ENCODE measurements around the gene ZPBP.
A peak's percentile ranks its signal among the peaks of the same experiment; 100 is the strongest.
"Not testable (repeated sequence)": the region's sequence is repeated elsewhere in the genome, so short reads cannot be mapped to it uniquely, and the experiment has no call there.

The ZPBP gene

GRCh38 chr7:50092579-50093491 is at the start of gene ZPBP:
Gene ZPBP (minus strand): TSS chr7:50093246. CDS start chr7:50093194, 52 bp downstream.
- DNase-seq (ENCODE audit: low spot score) = peak; percentile 54

DNA sequence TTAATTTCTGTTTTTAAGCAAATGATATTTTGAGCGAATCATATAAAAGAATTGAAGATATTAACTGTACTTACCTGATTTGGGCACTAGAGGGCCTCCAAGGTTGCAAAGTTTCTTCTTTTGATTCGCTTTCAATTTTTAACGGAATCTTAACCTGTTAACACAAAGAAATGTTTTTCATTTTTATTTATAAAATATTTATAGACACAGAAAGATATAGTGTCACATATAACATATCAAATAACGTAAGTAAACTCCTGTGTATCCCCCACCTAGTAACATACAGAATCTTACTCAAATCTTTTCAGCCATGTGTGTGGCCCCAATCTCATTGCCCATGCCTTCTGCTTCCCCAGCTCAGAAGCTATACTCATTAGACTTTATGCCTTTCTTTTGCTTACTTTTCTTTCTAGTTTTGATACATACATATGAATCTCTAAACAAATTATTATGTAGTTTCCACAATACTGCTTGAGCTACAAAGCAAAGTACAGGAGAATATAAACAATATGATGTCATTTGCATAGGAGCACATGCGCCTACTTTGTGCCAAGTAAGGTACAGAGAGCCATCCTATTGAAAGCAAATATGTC is 49.5 kb upstream of the ZPBP start:
- no peak for DNase-seq (ENCODE audit: low spot score)

GRCh38 chr7:50141854-50142253 is 48.8 kb upstream of the ZPBP start:
- DNase-seq (ENCODE audit: low spot score) = no peak

DNA sequence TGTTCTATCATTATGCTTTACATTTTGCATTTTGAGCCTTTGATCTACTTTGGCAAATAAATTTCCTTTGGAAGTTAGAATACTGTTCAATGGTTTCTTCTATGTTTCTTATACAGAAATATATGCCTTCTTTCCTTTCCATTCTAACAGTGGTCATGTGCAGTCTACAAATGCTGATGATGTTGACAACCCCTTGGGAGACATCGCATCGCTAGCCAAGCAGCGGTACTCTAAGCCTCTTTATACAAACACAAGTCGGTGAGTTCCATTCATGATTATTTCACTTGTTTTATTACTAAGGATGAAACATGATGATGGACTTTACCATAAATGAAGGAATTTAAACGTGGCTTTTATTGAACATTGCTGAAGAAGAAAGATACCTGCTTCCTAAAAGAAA is 48.1 kb upstream of the ZPBP start:
- no peak for DNase-seq (ENCODE audit: low spot score)

DNA sequence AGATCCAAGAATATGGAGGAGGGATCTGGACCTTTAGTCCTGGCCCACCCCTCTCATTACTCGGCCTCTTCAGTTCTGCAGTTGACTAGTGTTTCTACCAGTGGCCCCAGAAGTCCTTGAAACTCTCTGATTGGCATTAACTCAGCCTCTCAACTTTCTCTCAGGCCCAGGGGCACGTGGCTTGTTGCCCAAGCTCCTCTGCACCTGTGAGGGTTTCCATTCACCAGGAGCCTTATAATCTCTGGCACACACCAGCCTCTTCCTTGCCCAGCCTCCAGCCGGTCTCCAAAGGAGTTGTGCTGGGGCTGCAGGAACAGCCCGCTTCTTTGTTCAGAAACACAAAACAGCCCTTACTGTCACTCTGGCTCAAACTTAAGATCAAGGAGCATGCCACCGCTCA is 47.6 kb upstream of the ZPBP start:
- no peak for DNase-seq (ENCODE audit: low spot score)

- no peak for DNase-seq (ENCODE audit: low spot score)
These were observed 45.1 kb upstream of the ZPBP start for GRCh38 chr7:50138101-50138500.

GRCh38 chr7:50125766-50126165 is 32.7 kb upstream of the ZPBP start:
- no peak for DNase-seq (ENCODE audit: low spot score)

DNA sequence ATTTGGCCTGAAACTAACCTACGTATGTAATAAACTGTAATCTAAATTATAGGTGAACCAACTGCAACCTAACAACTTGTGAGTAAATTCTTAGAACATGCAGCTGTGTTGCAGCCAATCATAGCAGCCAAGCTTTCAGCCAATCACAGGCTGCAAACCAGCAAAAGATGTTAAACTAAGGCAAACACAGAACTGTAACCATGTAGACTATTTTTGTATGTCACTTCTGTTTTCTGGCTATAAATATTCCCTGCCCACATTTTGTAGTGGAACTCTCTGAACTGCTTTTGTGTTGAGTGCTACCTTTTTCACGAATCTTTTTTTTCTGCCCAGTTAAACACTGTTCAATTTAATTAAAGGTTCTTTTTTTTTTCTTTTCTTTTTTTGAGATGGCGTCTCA is 28.2 kb upstream of the ZPBP start:
- DNase-seq (ENCODE audit: low spot score) = no peak

GRCh38 chr7:50119815-50120637 is 27.0 kb upstream of the ZPBP start:
- peak; percentile 51 for DNase-seq (ENCODE audit: low spot score)

- no peak for DNase-seq (ENCODE audit: low spot score)
These were observed 19.2 kb upstream of the ZPBP start for GRCh38 chr7:50112250-50112649.

- DNase-seq (ENCODE audit: low spot score) = no peak
These were observed 8.8 kb upstream of the ZPBP start for GRCh38 chr7:50101873-50102272.

DNA sequence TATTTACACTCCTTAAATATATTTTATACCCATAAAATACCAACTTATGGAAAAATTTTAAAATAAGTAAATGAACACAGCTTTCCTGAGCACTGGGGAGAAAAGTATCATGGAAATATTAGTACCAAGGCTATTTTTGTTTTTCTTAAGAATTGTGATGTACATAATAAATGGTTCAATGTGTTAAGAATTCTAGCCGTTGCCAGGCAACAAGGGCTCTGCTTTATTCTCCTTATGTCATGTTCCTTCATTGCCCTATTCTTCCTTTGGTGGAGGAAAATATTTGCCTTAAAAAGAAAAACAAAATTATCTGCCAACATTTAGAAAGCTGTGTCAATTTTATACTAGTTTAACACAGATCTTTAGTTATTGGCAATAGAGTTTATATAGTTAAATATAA is 2.6 kb upstream of the ZPBP start:
- DNase-seq (ENCODE audit: low spot score) = no peak

DNA sequence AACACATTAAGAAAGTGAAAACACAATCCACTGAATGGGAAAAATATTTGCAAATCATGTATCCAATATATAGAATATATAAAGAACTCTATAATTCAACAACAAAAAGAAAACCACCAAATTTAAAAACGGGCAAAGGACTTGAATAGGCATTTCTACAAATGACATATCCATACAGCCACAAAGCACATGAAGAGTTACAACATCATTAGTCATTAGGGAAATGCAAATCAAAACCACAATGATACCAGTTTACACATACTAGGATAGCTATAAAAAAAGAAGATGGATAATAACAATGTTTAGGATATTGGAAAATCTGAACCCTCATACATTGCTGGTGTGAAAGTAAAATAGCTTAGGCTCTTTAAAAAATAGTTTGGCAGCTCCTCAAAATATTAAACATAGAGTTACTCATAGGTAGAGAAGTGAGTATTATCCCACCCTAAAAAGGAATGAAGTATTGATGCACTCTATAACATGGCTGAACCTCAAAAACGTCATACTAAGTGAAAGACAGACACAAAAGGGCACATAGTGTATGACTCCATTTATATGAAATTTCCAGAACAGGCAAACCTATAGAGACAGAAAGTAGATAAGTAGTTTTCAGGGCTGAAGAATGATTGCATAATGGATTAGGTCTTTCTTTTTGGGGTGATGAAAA is 4.5 kb downstream of the ZPBP start:
- DNase-seq (ENCODE audit: low spot score) = no peak

DNA sequence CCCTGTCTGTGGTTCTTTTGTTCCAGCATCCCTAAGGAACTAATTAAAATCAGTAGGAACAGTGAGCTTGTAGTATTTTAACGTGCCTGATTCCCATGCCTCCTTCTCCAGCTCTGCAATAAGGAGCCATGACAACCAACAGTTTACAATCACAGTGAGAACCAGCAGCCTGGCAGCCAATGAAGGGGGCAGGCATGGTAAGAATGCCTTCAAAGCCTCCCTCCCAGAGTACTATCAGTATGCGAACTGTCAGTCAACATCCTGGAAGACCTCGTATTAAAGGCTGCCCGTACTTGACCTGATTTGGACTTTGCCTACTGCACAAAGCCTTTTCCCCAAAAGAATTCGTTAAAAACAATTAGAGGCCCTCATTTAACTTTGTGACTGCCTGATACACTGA is 7.7 kb downstream of the ZPBP start:
- no peak for DNase-seq (ENCODE audit: low spot score)

GRCh38 chr7:50073093-50073492 is 20.0 kb downstream of the ZPBP start:
- DNase-seq (ENCODE audit: low spot score) = no peak

DNA sequence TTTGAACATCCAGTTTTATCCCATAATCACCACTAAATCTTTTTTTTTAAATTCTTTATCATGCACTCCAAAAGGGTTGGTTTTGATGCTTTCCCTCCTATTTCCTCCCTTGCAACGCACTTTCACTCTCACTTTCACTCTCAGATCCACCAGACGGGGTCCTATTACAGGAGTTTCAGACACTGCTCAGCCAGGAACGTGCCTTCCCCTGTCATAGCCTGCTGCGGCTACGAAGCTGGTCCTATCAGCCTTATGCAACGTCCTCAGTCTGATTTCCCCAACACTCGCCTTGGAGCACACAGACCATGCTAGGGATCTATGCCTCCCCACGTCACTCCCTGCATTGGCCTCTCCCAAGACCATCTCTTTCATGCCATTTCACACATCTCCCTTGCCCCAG is 23.4 kb downstream of the ZPBP start:
- DNase-seq (ENCODE audit: low spot score) = no peak

GRCh38 chr7:50068850-50069551 is 24.0 kb downstream of the ZPBP start:
- no peak for DNase-seq (ENCODE audit: low spot score)

DNA sequence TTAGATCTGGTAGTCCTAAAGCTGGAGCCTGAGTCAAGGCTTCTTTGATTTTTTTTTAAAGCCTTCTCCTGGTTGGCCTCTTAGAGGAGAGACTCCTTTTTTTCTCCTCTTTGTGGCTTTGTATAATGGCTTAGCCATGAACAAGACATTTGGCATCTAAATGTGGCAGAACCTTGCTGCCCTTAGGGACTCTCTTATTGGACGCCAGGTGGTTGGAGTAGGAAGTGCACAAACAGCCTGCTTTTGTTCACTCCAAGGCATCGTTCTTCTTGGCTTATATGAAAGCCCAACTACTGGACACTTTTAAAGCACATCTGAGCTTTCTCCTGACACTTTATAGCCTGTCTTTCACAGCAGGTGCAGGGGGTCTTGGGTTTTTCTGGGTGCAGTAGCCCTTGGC is 25.0 kb downstream of the ZPBP start:
- no peak for DNase-seq (ENCODE audit: low spot score)

- DNase-seq (ENCODE audit: low spot score) = no peak
These were observed 30.1 kb downstream of the ZPBP start for GRCh38 chr7:50062951-50063350.

GRCh38 chr7:50056131-50056530 is 36.9 kb downstream of the ZPBP start:
- DNase-seq (ENCODE audit: low spot score) = no peak

DNA sequence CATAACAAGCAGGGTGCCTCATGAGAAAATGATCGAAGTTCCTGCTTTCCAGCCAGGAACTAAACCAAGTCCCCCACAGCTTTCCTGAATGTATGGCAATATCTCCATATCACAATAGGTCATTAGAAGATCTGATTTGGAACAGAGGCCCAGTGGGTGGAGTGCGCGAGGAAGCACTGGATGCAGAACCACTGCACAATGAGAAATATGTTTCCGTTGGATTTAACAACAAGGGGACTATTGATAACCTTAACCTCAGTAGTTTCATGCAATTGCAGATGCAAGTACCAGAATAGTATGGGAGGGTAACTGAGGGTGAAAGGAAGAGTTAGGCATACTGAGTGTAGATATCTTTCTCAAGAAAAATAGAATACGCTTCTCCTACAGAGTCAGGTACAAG is 45.3 kb downstream of the ZPBP start:
- DNase-seq (ENCODE audit: low spot score) = no peak

GRCh38 chr7:50041165-50041564 is 51.9 kb downstream of the ZPBP start:
- DNase-seq (ENCODE audit: low spot score) = not testable (repeated sequence)
